ENCODE measurements around the gene SART3. TPM values are rescaled to one million over a fixed set of nuclear protein-coding genes. Genes with fewer than 3 reads are reported as not detected.

The SART3 gene
- total and polyA plus RNA-seq, 10 of the 15 experiments (the other 5 are each of a cell fraction or from before 2014, with no cell fraction given): 8.8 to 179 (median 54.9) TPM

DNA sequence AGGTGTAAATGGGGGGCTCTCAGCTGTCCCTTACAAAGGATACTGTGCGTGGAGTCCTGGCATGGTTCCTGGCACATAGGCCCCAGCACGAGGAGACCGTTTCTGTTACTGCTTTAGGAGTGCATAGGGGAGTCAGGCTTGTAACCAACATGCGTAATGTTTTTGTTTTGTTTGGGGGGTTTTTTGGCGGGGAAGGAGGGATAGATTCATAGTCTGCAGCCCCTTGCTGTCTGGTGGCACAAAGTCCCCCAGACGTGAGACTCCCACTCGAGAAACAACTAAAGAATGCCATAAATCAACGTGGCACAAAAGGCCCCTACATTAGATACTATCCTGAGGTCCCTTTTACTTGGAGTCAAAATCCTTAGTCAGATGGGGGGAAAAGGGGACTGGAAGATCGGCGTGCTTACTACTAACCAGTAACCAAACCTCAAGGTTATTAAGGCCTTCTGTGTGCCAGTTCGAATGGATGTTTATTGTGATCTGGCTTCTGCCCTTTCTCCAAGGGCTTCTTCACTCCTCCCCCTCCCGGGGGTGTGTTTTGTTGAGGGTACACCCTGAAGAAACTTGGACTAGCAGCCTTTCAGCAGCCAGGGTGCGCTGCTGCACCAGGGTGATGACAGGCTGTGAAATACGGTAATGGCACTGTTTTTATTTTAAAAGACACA, 2.3 kb upstream of the SART3 start (continued):
- TF ChIP-seq MLLT1 (IDR thresholded peaks at IDR 0.05) (peak; percentile 77), RELA (IDR thresholded peaks at IDR 0.05; ENCODE audit: borderline replicate concordance, partially characterized antibody) (no peak), ATF2 (IDR thresholded peaks at IDR 0.05; ENCODE audit: low read length) (no peak), NFYB (IDR thresholded peaks at IDR 0.05; ENCODE audit: insufficient read depth, low read depth, low read length) (no peak), REST (IDR thresholded peaks at IDR 0.05; ENCODE audit: low read depth, low read length) (no peak), TARDBP (IDR thresholded peaks at IDR 0.05; ENCODE audit: borderline replicate concordance) (no peak), STAT1 (conservative IDR thresholded peaks at IDR 0.05) (no peak), NFXL1 (IDR thresholded peaks at IDR 0.05; ENCODE audit: borderline replicate concordance) (no peak), NFYA (IDR thresholded peaks at IDR 0.05; ENCODE audit: borderline replicate concordance, low read depth, low read length) (no peak), ZBED1 (IDR thresholded peaks at IDR 0.05; ENCODE audit: borderline replicate concordance) (no peak), CBX3 (IDR thresholded peaks at IDR 0.05; ENCODE audit: borderline replicate concordance, low read depth) (no peak), CREM (IDR thresholded peaks at IDR 0.05; ENCODE audit: low read depth) (peak; percentile 51; the same call in 1 of the 2 replicates), NR2C1 (IDR thresholded peaks at IDR 0.05) (no peak), SMAD5 (IDR thresholded peaks at IDR 0.05; ENCODE audit: low read depth) (no peak), GATAD2B (conservative IDR thresholded peaks at IDR 0.05; ENCODE audit: low read depth) (no peak), IRF4 (IDR thresholded peaks at IDR 0.05; ENCODE audit: low read depth, low read length) (no peak), SRF (IDR thresholded peaks at IDR 0.05; ENCODE audit: low read depth in 2 of 2, low read length in 2 of 2) (no peak)
- TF ChIP-seq, protein P1, sequence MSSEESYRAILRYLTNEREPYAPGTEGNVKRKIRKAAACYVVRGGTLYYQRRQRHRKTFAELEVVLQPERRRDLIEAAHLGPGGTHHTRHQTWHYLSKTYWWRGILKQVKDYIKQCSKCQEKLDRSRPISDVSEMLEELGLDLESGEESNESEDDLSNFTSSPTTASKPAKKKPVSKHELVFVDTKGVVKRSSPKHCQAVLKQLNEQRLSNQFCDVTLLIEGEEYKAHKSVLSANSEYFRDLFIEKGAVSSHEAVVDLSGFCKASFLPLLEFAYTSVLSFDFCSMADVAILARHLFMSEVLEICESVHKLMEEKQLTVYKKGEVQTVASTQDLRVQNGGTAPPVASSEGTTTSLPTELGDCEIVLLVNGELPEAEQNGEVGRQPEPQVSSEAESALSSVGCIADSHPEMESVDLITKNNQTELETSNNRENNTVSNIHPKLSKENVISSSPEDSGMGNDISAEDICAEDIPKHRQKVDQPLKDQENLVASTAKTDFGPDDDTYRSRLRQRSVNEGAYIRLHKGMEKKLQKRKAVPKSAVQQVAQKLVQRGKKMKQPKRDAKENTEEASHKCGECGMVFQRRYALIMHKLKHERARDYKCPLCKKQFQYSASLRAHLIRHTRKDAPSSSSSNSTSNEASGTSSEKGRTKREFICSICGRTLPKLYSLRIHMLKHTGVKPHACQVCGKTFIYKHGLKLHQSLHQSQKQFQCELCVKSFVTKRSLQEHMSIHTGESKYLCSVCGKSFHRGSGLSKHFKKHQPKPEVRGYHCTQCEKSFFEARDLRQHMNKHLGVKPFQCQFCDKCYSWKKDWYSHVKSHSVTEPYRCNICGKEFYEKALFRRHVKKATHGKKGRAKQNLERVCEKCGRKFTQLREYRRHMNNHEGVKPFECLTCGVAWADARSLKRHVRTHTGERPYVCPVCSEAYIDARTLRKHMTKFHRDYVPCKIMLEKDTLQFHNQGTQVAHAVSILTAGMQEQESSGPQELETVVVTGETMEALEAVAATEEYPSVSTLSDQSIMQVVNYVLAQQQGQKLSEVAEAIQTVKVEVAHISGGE (CRISPR knock-in tag; IDR thresholded peaks at IDR 0.05): no peak

Data from GM12878 (cell line).